ENCODE measurements around the gene LCMT1. TPM values are rescaled to one million over a fixed set of nuclear protein-coding genes. Genes with fewer than 3 reads are reported as not detected.
"Not testable (repeated sequence)": the region's sequence is repeated elsewhere in the genome, so short reads cannot be mapped to it uniquely, and the experiment has no call there.

The LCMT1 gene
- polyA plus RNA-seq, 4 donors = 48.9 to 91.5 (median 70.2) TPM

DNA sequence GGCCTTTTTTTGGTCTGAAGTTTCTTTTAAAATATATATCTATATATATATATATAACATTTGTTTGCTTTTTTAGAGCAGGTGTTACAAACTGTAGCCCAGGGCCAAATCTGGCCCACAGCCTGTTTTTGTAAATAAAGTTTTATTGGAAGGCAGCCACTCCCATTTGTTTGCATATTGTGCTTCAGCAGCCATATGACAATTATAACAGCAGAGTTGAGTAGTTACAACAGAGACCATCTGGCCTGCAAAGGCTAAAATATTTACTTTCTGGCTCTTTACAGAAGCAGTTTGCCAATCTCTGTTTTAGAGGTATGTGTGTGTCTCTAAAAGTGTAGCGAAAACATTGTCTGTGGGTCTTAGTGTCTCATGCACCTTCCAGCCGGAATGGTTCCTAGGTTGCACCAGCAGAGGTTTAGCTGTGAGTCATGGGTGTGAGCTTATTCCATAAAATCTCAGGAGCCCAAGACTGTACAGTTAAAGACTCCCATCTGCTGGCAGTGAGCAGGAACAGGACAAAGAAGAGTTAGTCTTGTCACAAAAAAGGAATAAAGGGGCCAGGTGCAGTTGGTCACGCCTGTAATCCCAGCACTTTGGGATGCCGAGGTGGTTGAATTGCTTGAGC is 23.8 kb downstream of the LCMT1 start:
- DNase-seq (ENCODE audit: low read depth in 4 of 4, low spot score in 3 of 4) = no peak

DNA sequence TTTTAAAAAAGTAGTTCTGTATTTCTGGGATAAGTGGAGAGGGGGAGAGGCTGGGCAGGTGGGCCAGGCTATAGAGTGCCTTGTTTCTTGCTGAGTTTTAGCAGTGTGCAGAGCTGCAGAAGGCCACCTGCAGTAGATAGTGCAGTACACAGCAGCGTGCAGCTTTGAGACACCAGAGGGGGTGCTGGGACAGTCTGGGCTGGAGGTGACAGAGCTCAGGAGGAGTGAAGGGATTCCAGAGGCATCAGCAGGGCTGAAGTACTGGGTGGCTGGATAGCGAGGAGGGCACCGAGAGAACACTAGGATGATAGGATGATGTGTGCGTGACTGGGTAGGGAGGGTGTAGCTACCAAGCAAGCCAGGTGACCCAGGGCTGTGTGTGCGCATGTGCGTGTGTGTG is 26.6 kb downstream of the LCMT1 start:
- DNase-seq (ENCODE audit: low read depth in 4 of 4, low spot score in 3 of 4) = no peak

DNA sequence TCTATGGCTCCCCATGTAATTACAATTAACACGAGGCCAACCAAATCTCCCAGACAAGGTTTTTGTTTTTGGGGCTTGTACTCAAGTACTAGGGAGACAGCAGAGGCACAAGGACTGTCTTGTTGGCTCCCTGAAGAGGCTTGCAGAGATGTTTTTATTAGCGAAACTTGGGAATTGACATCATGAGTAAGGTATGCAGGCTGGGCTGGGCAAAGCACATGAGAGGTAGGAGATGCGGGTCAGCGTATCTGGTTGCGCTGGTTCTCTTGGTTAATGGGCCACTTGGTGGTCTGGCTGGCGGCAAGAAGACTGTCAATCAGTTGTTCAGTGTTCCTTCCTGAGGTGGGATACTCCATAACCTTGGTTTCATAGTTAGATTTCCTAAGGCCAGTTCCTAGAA is 28.9 kb downstream of the LCMT1 start:
- no peak for DNase-seq (ENCODE audit: low read depth in 4 of 4, low spot score in 3 of 4)

DNA sequence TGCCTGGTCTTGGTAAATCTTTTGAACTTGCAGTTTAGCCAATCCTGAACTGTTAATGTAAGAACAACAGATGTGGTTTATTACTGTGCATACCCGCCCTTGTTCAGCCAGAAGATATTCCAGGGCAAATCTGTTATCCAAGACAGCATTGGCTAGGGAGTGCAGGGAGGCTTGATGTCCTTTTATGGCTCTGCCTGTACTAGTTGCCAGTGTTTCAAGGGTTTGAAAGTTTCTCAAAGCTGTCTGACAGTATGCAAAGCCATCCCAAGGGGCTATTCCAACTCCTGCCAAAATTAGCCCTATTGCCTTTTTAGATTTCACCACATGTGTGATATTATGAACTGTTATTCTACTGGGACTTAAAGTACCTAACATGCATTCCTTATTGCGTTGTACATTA is 30.1 kb downstream of the LCMT1 start:
- no peak for DNase-seq (ENCODE audit: low read depth in 4 of 4, low spot score in 3 of 4)

DNA sequence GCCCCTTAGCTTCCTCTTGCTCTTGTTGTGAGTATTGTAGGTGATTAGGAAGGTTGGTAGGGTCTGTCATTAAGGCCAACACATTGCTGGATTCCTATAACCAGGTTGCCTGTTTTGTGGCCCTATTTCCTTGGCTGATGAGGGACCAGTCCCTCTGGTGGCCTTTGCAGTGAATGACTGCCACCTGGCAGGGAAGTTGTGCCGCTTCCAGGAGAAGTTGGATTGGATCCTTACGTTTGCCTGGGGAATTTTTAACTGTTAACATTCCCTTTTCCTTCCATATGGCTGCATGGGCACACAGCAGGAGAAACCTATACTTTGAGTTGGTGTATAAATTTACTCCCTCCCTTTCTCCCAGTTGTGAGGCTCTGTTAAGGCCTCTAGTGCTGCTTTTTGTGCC is 32.4 kb downstream of the LCMT1 start:
- DNase-seq (ENCODE audit: low read depth in 4 of 4, low spot score in 3 of 4) = no peak

DNA sequence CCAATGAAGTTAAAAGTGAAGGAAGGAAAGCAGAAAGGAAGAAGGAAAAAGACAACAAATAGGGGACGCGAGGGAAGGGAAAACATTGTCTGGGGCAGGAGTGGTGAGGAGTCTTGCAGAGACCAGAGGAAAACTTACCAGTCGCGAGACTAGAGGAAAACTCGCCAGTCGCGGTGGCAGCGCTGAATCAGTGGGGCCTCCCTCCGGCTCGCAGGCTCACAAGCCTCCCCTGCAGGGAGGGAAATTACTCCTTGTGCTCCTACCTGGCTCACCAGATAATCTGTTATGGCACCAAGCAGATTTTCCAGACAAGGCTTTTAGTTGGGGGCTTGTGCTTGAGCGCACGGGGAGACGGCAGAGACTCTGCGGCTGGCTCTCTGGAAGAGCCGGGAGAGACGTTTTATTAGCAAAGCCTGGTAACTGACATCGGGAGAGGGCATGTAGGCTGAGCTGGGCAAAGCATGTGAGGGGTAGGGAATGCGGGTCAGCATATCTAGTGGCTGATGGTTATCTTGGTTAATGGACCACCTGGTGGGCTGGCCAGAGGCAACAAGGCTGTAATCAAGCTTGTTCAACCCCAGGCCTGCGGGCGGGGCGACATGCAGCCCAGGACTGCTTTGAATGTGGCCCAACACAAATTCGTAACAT is 37.1 kb downstream of the LCMT1 start:
- no peak for DNase-seq (ENCODE audit: low read depth in 4 of 4, low spot score in 3 of 4)

DNA sequence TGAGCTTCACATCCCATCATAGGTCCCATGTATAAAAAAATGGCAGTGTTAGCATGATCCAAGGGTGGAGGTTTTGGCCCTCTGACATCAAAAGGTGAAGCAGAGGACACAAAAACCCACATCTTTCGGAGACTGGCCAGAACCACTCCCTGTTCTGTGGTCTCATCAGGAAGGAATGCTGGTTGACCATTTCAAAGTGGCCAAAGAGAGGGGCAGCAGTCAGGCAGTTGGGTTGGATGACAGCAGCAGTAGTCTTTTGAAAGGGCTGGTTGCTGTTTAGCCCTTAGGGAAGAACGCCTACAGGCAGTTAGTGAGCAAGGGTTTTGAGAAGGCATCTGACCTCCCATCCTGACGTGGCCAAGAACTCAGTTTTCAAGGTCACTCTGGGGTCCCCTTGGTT is 40.5 kb downstream of the LCMT1 start:
- no peak for DNase-seq (ENCODE audit: low read depth in 4 of 4, low spot score in 3 of 4)

DNA sequence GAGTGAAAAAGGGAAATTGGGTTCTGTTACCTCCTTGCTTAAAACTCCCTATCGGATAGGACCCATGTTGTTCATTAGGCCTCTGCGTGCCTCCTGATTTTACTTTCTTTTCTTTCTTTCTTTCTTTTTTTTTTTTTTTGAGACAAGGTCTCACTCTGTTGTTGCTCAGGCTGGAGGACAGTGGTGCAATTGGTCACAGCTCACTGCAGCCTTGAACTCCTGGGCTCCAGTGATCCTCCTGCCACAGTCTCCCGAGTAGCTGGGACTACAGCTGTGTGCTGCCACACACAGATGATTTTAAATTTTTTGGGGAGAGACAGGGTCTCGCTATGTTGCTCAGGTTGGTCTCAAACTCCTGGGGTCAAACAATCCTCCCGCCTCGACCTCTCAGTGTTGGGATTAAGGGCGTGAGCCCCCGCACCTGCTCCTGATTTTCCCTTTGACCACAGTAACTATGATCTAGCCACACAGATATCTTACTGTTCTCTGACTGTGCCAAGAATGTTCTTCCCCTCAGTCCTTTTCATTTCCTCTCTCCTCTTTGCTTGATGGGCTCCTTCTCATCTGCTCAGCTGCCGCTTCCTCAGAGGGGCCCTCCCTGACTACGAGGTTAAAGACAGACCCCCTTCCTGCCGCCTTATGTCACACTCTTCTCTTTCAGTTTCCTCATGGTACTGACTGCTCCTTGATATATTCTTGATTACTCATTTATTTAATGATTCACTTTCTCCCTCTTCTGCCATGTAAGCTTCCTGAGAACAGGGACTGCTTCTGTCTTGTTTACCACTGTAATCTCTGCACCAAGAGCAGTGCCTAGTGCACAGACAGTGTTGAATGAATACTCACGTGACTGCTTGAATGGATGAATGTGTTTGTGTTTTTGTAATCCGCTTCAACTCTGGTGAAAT is 44.3 kb downstream of the LCMT1 start:
- DNase-seq (ENCODE audit: low read depth in 4 of 4, low spot score in 3 of 4) = no peak

DNA sequence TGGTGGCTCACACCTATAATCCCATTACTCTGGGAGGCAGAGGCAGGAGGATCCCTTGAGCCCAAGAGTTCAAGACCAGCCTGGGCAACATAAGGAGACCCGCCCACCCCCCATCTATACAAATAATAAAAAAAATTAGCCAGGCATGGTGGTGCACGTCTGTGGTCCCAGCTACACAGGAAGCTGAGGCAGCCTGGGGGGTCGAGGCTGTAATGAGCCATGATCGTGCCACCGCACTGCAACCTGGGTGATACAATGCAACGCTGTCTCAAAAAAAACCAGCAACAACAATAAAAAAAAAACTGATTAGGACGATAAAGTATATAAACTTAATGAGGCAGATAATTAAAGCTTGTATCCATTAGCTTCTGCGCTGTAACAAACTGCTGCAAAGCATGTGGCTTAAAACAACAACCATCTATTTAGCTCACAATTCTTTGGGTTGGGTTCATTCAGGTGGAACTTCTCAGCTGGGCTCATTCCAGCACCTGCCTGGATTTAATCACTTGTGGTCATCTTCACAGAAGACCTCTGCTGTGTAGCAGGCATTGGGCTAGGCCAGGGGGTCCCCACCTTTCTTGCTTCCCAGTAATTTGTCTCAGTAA is 45.8 kb downstream of the LCMT1 start:
- DNase-seq (ENCODE audit: low read depth in 4 of 4, low spot score in 3 of 4) = peak; percentile 27 to 53 (median 31)

DNA sequence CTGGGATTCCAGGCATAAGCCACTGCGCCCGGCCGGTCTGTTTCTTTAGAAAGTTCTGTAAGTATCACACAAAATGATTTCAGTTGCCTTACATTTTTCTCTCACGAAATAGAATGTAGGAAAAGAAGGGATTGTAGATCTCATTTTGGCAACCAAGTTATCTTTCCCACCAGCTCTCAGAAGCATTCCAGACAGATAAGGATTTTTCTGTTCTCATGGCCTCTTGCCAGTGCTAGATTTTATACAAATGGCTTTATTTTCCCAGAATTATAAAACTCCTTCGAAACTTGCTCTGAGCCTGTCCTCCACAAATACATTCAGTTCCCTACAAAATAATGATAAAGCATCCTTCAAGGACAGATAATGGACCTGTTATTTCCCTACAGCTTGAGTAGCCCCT is 46.9 kb downstream of the LCMT1 start:
- no peak for DNase-seq (ENCODE audit: low read depth in 4 of 4, low spot score in 3 of 4)

DNA sequence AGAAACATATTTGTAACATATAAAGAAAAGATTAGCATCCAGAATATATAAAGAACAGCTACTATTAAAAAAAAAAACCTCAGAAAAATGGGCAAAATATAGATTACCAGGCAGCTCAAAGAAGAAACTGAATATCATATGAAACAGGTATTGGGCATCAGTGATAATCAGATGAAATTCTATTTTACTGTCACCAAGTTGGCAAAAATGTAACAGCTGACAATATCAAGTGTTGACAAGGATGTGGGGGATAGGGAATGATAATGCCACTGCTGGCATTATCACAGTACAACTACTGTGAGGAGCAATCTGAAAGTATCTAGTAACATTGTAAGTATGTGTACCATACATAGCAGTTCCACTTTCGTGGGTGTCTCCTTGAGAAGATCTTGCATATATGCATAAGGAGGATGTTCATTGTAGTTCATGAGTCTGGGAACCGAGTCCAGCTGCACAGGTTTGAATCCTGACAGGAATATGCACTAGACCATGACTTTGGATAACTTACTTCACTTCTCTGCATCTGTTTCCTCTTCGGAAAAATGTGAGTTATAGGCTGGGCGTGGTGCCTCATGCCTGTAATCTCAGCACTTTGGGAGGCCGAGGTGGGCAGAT is 50.3 kb downstream of the LCMT1 start:
- no peak for DNase-seq (ENCODE audit: low read depth in 4 of 4, low spot score in 3 of 4)

DNA sequence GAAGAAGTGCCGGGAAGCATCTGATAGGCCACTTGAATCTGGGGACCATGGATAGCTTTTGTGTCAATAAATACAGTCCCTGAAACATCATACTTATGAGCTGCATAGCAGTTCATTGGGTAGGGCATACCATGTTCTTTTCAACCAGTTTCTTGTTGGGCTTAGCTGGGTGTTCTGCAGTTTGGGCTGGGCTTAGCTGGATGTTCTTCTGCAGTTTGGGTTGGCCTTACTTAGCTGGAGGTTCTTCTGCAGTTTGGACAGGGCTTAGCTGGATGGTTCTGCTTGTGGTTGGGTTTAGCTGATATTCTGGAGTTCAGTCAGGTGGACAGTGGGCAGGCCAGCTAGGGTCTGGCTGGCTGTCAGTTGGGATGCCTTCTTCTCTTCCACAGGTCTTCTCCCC is 52.1 kb downstream of the LCMT1 start:
- no peak for DNase-seq (ENCODE audit: low read depth in 4 of 4, low spot score in 3 of 4)

DNA sequence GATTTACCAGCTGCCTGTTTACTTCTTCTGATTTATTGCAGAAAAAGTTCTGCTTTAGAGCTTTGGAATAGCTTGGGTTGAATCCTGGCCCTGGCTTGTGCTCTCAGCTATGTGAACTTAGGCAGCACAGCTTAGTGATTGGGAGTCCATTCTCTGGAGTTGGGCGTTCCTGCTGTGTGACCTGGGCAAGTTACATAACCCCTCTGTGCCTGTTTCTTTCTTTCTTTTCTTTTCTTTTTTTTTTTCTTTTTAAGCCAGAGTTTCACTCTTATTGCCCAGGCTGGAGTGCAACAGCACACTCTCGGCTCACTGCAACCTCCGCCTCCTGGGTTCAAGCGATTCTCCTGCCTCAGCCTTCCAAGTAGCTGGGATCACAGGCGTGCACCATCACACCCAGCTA is 53.7 kb downstream of the LCMT1 start:
- no peak for DNase-seq (ENCODE audit: low read depth in 4 of 4, low spot score in 3 of 4)

DNA sequence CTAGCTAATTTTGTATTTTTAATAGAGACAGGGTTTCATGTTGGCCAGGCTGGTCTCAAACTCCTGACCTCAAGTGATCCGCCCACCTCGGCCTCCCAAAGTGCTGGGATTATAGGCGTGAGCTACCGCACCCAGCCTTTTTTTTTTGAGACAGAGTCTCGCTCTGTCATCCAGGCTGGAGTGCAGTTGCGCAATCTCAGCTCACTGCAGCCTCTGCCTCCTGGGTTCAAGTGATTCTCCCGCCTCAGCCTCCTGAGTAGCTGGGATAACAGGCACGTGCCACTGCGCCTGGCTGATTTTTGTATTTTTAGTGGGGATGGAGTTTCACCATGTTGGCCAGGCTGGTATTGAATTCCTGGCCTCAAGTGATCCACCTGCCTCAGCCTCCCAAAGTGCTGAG is 56.4 kb downstream of the LCMT1 start:
- not testable (repeated sequence) for DNase-seq (ENCODE audit: low read depth in 4 of 4, low spot score in 3 of 4)

DNA sequence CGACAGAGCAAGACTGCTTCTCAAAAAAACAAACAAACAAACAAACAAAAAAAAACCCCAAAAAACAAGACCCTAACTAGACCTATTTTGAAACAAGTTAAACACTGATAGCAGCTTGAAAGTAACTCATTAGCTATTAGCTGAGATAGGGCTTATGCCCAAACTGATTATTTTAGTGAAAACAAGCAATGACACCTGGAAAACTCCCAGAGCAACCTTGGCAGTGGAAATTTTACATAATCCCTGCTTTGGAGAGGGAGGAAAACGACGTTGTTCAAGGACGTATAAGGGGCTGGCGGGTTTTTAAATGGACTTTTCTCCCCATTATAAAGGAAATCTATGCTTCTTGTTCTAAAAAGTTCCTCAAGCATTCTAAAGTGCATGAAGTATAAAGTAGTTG is 59.8 kb downstream of the LCMT1 start:
- no peak for DNase-seq (ENCODE audit: low read depth in 4 of 4, low spot score in 3 of 4)

DNA sequence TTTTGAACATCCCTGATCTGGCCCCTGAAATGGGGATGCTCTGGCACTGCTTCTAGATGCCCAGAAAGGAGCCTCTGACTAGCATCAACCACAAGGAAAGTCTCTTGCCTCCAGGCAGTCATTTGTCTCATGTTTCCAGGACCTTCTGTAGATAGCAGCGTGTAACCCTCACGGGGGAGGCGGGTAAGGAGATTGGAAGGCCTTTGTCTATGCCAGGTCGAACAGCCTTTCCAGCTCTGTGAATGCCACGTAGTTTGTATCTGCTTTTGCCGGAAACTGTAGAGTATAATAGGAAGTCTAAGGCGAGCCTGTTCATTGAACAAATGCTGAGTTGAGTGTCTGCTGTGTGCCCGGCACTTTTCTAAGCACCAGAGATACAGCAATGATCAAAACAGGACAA is 61.3 kb downstream of the LCMT1 start:
- DNase-seq (ENCODE audit: low read depth in 4 of 4, low spot score in 3 of 4) = no peak

DNA sequence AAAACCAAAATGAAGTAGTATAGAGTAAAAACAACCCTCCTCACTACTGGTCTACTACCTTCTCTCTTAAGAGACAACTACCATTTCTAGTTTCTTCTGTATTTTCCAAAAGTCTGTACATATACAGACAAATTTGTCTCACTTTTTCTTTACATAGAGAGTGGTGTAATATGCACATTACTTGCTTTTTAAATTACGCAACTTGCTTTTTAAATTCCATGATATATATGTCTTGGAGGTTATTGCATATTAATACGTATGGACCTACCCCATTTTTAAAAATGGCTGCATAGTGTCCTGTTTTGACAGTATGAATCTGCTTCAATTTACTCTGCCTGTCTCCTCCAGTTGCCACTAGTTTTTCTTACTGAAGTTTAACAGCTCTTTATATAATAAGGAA is 62.7 kb downstream of the LCMT1 start:
- no peak for DNase-seq (ENCODE audit: low read depth in 4 of 4, low spot score in 3 of 4)

DNA sequence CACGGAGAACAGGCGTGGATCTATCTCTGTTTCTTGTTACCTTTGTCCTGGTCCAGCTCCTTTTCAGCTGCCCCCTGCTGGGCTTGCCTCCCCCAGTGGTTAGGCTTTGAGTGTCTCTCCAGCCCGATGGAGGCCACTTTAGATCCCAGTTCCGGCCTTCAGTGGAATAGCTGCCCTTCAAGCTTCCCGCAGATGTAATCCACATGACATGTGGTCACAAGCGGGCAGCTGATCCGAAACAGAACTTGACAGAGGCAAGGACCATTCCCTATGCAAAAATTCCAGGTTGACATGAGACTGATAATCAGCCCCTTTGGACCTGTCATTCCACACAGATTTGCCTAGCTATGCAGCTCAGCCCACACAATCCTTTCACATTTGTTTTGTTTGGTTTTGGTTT is 64.6 kb downstream of the LCMT1 start:
- no peak for DNase-seq (ENCODE audit: low read depth in 4 of 4, low spot score in 3 of 4)

DNA sequence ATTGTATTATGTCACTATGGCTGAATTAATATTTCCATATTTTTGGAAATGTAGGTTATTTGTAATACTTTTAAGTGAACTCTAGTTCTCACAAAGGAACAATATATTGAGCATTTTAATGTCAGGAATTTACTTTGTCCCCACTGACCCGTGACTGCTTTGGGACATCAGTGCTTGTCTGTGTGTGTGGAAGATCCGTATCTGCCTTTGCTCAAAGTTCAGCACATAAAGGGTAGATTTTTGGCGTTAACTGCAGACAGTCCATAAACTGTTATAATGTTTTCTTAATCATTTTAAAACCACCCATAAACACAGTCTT is 65.9 kb downstream of the LCMT1 start:
- DNase-seq (ENCODE audit: low read depth in 4 of 4, low spot score in 3 of 4) = no peak

DNA sequence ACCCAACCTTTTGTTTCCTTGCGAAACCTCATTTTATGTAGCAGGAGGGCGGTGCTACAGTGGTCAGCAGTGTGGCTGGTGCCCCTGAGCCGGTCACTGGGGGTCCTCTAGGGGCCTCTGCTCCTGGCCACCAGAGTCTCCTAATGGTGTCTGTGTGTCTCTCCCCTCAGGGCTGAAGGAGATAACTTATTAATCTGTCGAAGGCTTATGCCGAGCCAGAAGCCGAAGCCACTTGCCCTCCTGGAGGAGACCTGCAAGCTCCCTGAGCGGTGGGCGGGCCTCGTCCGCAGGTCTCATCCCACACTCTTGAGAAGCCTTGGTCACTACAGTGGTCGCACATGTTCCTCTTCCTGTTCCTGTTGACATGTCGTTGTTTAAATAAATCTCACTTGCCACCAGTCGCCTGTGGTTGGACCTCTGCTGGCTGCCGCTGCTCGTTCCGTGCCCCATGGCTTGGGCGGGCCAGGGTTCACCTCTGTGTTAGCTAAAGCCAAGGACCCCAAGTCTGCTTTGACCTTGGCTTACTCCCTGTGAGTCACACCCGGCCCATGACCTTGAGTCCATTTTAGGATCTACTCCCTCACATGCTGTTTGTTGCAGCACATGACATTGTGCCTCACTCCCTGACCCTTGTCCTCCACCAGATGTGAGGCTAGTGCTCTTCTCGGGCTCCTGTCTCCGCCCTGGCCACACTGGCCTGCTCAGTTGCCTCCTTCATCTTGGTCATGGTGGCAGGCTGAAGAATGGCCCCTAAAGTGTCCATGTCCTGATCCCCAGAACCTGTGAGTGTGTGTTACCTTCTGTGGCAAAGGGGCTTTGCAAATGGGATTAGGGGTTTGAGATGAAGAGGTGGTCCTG is 66.5 kb downstream of the LCMT1 start:
- no peak for DNase-seq (ENCODE audit: low read depth in 4 of 4, low spot score in 3 of 4)
